ENCODE measurements around the gene AKR1B15.

GRCh38 chr7:134613623-134614347 is 64.9 kb downstream of the AKR1B15 start:
- TF ChIP-seq CTCF (conservative IDR thresholded peaks at IDR 0.05; ENCODE audit: low read depth, low read length) (0 out of 2 replicates have a peak, but pooled peaks have one; percentile 21), POLR2A (IDR thresholded peaks at IDR 0.05; ENCODE audit: low read depth, low read length) (peak; percentile 17; the same call in 1 of the 2 replicates), USF2 (IDR thresholded peaks at IDR 0.05; ENCODE audit: low read depth, low read length) (peak; percentile 92), FOS (IDR thresholded peaks at IDR 0.05; ENCODE audit: low read depth, low read length) (peak; percentile 81)
